ENCODE results near the gene SMKR1.
"Not testable (repeated sequence)": the region's sequence is repeated elsewhere in the genome, so short reads cannot be mapped to it uniquely, and the experiment has no call there.

SMKR1 gene

DNA sequence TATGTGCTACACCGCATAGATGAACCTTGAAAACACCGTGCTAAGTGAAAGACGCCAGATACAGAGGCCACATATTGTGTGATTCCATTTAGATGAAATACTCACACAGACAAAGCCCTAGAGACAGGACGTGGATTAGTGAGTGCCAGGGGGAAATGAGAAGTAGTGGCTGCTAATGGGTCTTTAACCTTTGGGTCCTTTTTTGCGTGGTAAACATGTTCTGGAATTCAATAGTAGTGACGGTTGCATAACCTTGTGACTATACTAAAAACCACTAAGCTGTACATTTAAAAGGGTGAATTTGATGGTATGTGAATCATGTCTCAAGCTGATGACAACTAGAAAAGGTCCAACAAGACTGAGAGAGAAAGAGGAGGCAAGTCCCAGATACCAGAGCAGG is 15.6 kb downstream of the SMKR1 start:
- H3K9ac ChIP-seq (ENCODE audit: low read length): no peak overlapping the region
- H3K4me1 ChIP-seq (ENCODE audit: control insufficient read depth, insufficient read depth, low read length): no peaks in the 10 kb centered on the region
- H3K27ac ChIP-seq (ENCODE audit: low read depth, low read length): no peak overlapping the region
- peaks cover 2% of the 10 kb centered on the region for H3K27me3 ChIP-seq (ENCODE audit: control insufficient read depth, insufficient read depth, low read length)
- no peaks in the 10 kb centered on the region for H3K36me3 ChIP-seq (ENCODE audit: control insufficient read depth, insufficient read depth, low read length)
- no peak overlapping the region for H3K4me3 ChIP-seq (ENCODE audit: low read length)

DNA sequence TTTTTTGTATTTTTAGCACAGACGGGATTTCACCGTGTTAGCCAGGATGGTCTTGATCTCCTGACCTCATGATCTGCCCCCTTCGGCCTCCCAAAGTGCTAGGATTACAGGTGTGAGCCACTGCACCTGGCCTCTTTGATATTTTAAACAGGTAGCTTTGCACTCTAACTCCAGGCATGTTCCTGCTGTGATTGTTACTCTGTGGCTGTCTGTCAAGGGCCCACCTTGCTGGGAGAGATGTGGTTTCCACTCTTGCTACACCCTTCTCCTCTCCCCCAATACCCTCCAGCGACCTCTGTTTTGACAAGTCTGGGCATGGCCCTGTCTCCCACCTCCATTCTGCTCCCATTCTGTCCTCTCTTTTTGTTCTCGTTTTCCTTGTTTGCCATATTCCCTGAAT is 17.1 kb downstream of the SMKR1 start:
- Histone ChIP-seq H3K27ac (ENCODE audit: low read depth, low read length) (no peak overlapping the region), H3K27me3 (ENCODE audit: control insufficient read depth, insufficient read depth, low read length) (peaks cover 2% of the 10 kb centered on the region), H3K4me3 (ENCODE audit: low read length) (no peak overlapping the region), H3K9ac (ENCODE audit: low read length) (no peak overlapping the region), H3K36me3 (ENCODE audit: control insufficient read depth, insufficient read depth, low read length) (no peaks in the 10 kb centered on the region), H3K4me1 (ENCODE audit: control insufficient read depth, insufficient read depth, low read length) (no peaks in the 10 kb centered on the region)

DNA sequence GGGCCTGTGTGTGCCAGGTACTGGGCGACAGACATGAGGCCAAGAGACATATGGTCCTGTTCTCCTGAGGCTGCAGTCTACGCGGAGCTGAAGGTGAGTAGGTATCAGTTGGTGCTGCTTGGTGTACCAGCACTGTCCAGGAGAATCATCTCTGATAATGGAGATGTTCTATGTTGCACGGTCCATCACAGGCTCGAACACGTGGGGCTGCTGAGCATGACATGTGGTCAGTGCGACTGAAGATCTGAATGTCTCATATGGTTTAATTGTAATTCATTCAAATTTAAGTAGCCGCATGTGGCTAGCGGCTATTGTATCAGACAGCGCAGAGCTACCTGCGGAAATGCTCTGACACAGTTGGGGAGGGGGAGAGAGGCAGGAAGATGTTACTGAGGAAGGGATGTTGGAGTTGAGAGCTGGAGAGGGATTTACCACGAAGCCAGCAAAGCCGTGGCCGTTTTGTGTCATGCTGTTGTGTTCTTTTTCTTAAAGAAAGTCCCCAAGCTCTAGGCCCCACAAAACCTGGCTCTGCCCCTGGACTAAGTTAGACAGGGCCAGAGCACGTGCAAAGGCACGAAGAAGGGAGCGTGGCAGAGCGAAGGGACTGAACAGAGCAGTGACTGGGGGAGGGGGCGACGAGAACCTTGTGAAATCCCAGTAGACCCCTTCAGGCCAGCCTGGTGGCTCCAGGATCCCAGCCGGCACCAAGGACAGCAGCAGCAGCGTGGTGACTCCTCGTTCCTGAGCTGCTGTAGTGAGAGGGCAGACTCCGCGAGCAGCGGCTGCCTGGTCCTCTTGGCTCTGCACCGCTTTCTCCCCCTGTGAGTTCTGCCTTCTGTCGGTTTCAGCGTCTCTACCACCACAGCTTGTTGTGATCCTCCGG is 20.0 kb downstream of the SMKR1 start:
- H3K9ac ChIP-seq (ENCODE audit: low read length): no peak overlapping the region
- no peak overlapping the region for H3K4me3 ChIP-seq (ENCODE audit: low read length)
- no peak overlapping the region for H3K27ac ChIP-seq (ENCODE audit: low read depth, low read length)

DNA sequence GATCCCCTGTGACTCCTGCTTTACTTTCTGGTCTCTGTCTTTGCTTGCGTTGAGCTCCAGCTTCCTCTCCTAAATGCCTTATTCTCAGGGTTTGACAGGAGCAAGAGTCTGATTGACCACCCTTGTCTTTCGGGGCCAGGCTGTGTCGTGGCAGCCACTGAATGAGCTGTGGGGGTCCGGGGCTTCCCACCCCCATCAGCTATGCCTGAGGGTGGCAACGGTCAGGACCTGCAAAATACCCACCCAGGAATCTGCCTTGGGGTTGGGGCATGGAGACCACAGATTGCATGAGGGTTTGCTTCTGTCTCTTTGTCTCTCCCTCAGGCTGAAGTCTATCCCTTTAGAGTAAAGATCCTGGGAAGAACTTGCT is 20.6 kb downstream of the SMKR1 start:
- H3K4me3 ChIP-seq (ENCODE audit: low read length): no peak overlapping the region
- no peaks in the 10 kb centered on the region for H3K4me1 ChIP-seq (ENCODE audit: control insufficient read depth, insufficient read depth, low read length)
- H3K9ac ChIP-seq (ENCODE audit: low read length): no peak overlapping the region
- peaks cover 2% of the 10 kb centered on the region for H3K27me3 ChIP-seq (ENCODE audit: control insufficient read depth, insufficient read depth, low read length)
- H3K27ac ChIP-seq (ENCODE audit: low read depth, low read length): no peak overlapping the region
- H3K36me3 ChIP-seq (ENCODE audit: control insufficient read depth, insufficient read depth, low read length): no peaks in the 10 kb centered on the region

More for the DNA sequence above, 20.0 kb downstream of the SMKR1 start:
- no peaks in the 10 kb centered on the region for H3K36me3 ChIP-seq (ENCODE audit: control insufficient read depth, insufficient read depth, low read length)
- no peaks in the 10 kb centered on the region for H3K4me1 ChIP-seq (ENCODE audit: control insufficient read depth, insufficient read depth, low read length)
- H3K27me3 ChIP-seq (ENCODE audit: control insufficient read depth, insufficient read depth, low read length): peaks cover 2% of the 10 kb centered on the region

DNA sequence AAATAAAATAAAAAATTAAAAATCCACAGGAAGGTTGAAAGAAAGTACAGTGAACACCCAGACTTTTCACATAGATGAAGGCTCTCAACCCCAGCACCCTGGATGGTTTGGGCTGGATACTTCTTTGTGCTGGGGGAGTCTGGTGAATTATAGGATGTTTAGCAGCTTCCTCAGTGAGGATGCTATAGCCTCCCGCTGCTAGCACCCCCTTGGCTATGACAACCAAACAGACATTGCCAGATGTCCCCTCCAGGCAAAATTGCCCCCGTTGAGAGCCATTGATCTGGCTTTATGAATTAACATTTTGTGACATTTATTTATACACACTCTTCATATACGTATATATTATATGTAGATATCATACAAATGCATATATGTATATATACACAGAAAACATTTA is 21.6 kb downstream of the SMKR1 start:
- Histone ChIP-seq H3K27ac (ENCODE audit: low read depth, low read length) (no peak overlapping the region), H3K9ac (ENCODE audit: low read length) (no peak overlapping the region), H3K36me3 (ENCODE audit: control insufficient read depth, insufficient read depth, low read length) (no peaks in the 10 kb centered on the region)

DNA sequence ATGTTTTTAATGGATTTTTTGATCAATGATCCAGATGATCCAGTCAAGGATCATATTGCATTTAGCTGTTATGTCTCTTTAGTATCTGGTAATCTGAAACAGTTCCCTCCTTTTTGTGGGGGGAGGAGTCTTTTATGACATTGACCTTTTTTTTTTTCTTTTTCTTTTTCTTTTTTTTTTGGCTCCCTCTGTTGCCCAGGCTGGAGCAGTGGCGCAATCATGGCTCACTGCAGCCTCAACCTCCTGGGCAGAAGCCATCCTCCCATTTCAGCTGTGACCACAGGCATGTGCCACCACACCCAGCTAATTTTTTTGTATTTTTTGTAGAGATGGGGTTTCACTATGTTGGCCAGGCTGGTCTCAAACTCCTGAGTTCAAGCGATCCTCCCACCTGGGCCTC is 22.1 kb downstream of the SMKR1 start:
- not testable (repeated sequence) for H3K9ac ChIP-seq (ENCODE audit: low read length); H3K4me1 ChIP-seq (ENCODE audit: control insufficient read depth, insufficient read depth, low read length); H3K4me3 ChIP-seq (ENCODE audit: low read length); H3K36me3 ChIP-seq (ENCODE audit: control insufficient read depth, insufficient read depth, low read length); H3K27me3 ChIP-seq (ENCODE audit: control insufficient read depth, insufficient read depth, low read length); H3K27ac ChIP-seq (ENCODE audit: low read depth, low read length)

More for the DNA sequence above, 21.6 kb downstream of the SMKR1 start:
- H3K27me3 ChIP-seq (ENCODE audit: control insufficient read depth, insufficient read depth, low read length): peaks cover 2% of the 10 kb centered on the region
- no peaks in the 10 kb centered on the region for H3K4me1 ChIP-seq (ENCODE audit: control insufficient read depth, insufficient read depth, low read length)
- H3K4me3 ChIP-seq (ENCODE audit: low read length): no peak overlapping the region

DNA sequence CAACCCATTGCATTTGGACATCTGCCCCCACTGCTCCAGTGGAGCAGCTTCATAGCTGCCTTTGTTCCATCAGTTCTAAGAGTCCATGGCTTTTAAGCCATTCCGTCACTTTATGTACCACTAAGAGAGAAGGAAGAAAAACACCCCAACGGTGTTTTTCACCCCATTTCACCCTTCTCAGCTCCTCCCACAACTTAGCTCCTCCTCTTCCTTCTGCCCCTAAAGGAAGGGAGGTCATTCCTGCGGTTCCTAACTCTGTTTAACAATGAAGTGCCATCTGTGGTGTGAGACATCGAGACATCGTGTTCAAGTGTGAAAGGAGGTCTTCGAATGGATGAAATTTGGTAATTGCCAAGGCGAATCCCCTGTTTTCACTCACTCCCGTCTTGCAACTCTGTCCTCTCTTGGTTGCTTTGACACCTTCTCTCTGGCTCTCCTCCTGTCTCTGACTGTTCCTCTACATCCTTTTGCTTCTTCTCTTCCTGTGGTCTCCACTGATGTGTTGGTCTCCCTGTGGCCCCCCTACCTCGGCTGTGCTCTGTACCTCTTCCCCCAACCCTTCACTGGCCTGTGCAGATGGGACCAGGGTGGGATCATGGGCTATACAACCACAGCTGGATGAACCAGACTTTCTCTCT is 23.0 kb downstream of the SMKR1 start:
- Histone ChIP-seq H3K9ac (ENCODE audit: low read length) (no peak overlapping the region), H3K27ac (ENCODE audit: low read depth, low read length) (no peak overlapping the region), H3K27me3 (ENCODE audit: control insufficient read depth, insufficient read depth, low read length) (peaks cover 2% of the 10 kb centered on the region), H3K4me1 (ENCODE audit: control insufficient read depth, insufficient read depth, low read length) (no peaks in the 10 kb centered on the region), H3K36me3 (ENCODE audit: control insufficient read depth, insufficient read depth, low read length) (no peaks in the 10 kb centered on the region), H3K4me3 (ENCODE audit: low read length) (no peak overlapping the region)

DNA sequence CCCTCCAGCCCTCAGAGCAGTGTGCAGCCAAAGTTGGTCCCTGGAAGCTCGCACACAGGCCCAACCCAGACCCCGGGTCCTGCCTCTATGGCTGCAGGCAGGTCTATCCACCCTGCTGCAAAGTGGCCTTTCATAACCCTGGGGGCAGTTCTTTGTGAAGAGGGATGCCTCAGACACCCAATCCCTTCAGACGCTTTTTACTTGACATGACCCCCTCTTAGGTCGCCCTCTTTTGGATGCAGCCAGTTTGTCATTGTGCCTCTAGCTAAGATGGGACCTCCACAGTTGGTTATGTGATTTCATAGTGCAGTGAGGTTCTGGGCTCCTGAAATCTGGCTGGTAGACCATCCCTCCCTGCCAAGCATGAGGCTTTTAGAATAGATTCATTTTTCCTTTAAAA is 27.3 kb downstream of the SMKR1 start:
- Histone ChIP-seq H3K4me3 (ENCODE audit: low read length) (no peak overlapping the region), H3K36me3 (ENCODE audit: control insufficient read depth, insufficient read depth, low read length) (no peaks in the 10 kb centered on the region), H3K9ac (ENCODE audit: low read length) (no peak overlapping the region), H3K27ac (ENCODE audit: low read depth, low read length) (no peak overlapping the region), H3K27me3 (ENCODE audit: control insufficient read depth, insufficient read depth, low read length) (no peaks in the 10 kb centered on the region), H3K4me1 (ENCODE audit: control insufficient read depth, insufficient read depth, low read length) (no peaks in the 10 kb centered on the region)

DNA sequence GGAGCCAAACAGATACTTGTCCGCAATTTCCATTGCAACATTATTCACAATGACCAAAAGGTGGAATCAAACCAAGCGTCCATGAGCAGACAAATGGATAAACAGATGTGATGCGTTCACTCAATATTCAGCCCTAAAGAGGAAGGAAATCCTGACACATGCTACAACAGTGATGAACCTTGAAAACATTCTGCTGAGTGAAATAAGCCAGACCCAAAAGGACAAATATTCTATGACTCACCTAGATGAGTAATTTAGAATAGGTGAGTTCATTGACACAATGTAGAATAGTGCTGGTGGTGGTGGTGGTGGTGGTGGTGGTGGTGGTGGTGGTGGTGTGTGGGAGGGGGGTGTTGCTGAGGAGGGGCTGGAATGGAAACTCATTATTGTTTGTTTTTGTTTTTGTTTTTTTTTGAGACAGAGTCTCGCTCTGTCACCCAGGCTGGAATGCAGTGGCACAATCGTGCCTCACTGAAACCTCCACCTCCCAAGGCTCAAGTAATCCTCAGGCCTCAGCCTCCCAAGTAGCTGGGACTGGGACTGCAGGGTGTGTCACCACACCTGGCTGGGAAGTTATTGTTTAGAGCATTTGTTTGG is 28.6 kb downstream of the SMKR1 start:
- Histone ChIP-seq H3K36me3 (ENCODE audit: control insufficient read depth, insufficient read depth, low read length) (no peaks in the 10 kb centered on the region), H3K9ac (ENCODE audit: low read length) (no peak overlapping the region), H3K4me1 (ENCODE audit: control insufficient read depth, insufficient read depth, low read length) (no peaks in the 10 kb centered on the region), H3K4me3 (ENCODE audit: low read length) (no peak overlapping the region), H3K27ac (ENCODE audit: low read depth, low read length) (no peak overlapping the region), H3K27me3 (ENCODE audit: control insufficient read depth, insufficient read depth, low read length) (no peaks in the 10 kb centered on the region)

DNA sequence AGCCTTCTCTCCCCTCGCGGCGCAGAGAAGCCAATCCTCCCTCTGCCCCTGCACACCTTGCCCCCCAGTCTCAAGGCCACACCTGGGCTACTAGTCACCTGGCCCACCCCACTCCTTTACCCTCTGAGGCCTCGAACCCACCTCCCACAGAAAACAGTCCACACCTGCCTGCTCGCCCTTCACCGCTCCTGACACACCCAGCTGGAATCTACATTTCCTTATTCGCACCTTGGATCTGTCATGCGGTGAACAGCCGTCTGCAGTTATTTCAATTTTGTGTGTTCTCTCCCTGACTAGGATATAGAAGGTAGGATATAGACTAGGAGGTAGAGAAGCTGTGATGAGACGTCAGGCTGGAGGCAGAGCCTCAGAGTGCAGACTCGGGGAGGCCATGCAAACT is 29.4 kb downstream of the SMKR1 start:
- no peak overlapping the region for H3K4me3 ChIP-seq (ENCODE audit: low read length)
- H3K27ac ChIP-seq (ENCODE audit: low read depth, low read length): no peak overlapping the region

DNA sequence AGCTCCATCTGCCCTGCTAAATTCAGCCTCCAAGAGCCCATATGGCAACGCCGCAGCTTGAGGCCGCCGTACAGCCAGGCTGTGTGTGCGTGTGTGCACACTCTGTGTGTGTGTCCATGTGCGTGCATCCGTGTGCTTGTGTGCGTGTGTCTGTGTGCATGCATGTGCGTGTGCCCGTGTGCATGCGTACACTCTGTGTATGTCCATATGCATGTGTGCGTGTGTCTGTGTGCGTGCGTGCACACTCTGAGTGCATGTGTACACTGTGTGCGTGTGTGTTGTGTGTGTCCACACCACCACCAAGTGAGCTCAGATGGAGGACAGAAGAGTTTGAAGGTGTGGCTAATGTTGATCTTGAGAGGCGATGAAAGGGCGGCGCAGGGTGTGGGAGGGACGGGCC is 30.0 kb downstream of the SMKR1 start:
- H3K27ac ChIP-seq (ENCODE audit: low read depth, low read length): no peak overlapping the region
- no peak overlapping the region for H3K9ac ChIP-seq (ENCODE audit: low read length)
- H3K27me3 ChIP-seq (ENCODE audit: control insufficient read depth, insufficient read depth, low read length): no peaks in the 10 kb centered on the region
- no peak overlapping the region for H3K4me3 ChIP-seq (ENCODE audit: low read length)
- no peaks in the 10 kb centered on the region for H3K36me3 ChIP-seq (ENCODE audit: control insufficient read depth, insufficient read depth, low read length)
- H3K4me1 ChIP-seq (ENCODE audit: control insufficient read depth, insufficient read depth, low read length): no peaks in the 10 kb centered on the region

More for the DNA sequence above, 29.4 kb downstream of the SMKR1 start:
- no peaks in the 10 kb centered on the region for H3K4me1 ChIP-seq (ENCODE audit: control insufficient read depth, insufficient read depth, low read length)
- no peaks in the 10 kb centered on the region for H3K36me3 ChIP-seq (ENCODE audit: control insufficient read depth, insufficient read depth, low read length)
- no peak overlapping the region for H3K9ac ChIP-seq (ENCODE audit: low read length)
- no peaks in the 10 kb centered on the region for H3K27me3 ChIP-seq (ENCODE audit: control insufficient read depth, insufficient read depth, low read length)

DNA sequence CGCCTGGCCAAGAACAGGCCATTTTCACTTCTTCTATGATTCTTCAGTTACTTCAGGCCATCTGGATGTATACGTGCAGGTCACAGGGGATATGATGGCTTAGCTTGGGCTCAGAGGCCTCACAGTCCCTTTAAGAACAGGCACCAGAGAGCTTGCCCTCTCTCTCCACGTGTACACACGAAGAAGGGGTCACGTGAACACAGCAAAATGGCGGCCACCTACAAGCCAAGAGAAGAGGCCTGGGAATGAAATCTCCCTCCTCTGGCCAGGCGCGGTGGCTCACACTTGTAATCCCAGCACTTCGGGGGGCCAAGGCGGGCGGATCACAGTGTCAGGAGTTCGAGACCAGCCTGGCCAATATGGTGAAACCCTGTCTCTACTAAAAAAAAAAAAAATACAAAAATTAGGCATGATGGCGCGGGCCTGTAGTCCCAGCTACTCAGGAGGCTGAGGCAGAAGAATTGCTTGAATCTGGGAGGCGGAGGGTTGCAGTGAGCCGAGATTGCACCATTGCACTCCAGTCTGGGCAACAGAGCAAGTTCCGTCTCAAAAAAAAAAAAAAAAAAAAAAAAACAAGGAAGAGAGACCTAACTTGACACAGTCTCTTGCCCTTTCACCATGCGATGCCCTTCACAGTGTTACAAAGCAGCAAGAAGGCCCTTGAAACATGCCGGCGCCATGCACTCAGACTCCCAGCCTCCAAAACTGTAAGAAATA is 32.4 kb downstream of the SMKR1 start:
- not testable (repeated sequence) for H3K9ac ChIP-seq (ENCODE audit: low read length); H3K27me3 ChIP-seq (ENCODE audit: control insufficient read depth, insufficient read depth, low read length); H3K4me3 ChIP-seq (ENCODE audit: low read length); H3K36me3 ChIP-seq (ENCODE audit: control insufficient read depth, insufficient read depth, low read length); H3K4me1 ChIP-seq (ENCODE audit: control insufficient read depth, insufficient read depth, low read length); H3K27ac ChIP-seq (ENCODE audit: low read depth, low read length)

All from rectal smooth muscle tissue (tissue), 1 donor.